NT2/D1 (cell line): ENCODE results near the gene SYVN1.
"Not testable (repeated sequence)": the region's sequence is repeated elsewhere in the genome, so short reads cannot be mapped to it uniquely, and the experiment has no call there.

Experiments used
- SUZ12 ChIP-seq: IDR thresholded peaks from 2 replicates; pipeline ENCODE4 v1.6.1; 2011; ENCODE audit not compliant: insufficient read length, insufficient read depth; ENCODE audit errors: extremely low read depth
- YY1 ChIP-seq: IDR thresholded peaks from 2 replicates; pipeline ENCODE4 v1.6.1; 2011; ENCODE audit not compliant: insufficient read length, insufficient read depth
- ZNF274 ChIP-seq: IDR thresholded peaks from 2 replicates; pipeline ENCODE4 v1.6.1; 2011; ENCODE audit warnings: mild to moderate bottlenecking, low read depth, low read length

GRCh38 chr11:65174571-65175010 is 40.3 kb upstream of the SYVN1 start:
- not testable (repeated sequence) for TF ChIP-seq ZNF274, YY1, SUZ12
